GM10266 (cell line): ENCODE results near the gene GPC6.

Experiments used
- DNase-seq: peaks from one replicate; pipeline ENCODE4 v3.0.0; 2012; ENCODE audit errors: extremely low spot score
- TF ChIP-seq, protein P1 (sequence below): IDR thresholded peaks from 2 replicates; pipeline ENCODE4 v1.5.1; 2012; ENCODE audit warnings: mild to moderate bottlenecking, low read depth; ENCODE audit not compliant: control insufficient read depth, insufficient read depth; ENCODE audit errors: missing control alignments

GPC6 gene

DNA sequence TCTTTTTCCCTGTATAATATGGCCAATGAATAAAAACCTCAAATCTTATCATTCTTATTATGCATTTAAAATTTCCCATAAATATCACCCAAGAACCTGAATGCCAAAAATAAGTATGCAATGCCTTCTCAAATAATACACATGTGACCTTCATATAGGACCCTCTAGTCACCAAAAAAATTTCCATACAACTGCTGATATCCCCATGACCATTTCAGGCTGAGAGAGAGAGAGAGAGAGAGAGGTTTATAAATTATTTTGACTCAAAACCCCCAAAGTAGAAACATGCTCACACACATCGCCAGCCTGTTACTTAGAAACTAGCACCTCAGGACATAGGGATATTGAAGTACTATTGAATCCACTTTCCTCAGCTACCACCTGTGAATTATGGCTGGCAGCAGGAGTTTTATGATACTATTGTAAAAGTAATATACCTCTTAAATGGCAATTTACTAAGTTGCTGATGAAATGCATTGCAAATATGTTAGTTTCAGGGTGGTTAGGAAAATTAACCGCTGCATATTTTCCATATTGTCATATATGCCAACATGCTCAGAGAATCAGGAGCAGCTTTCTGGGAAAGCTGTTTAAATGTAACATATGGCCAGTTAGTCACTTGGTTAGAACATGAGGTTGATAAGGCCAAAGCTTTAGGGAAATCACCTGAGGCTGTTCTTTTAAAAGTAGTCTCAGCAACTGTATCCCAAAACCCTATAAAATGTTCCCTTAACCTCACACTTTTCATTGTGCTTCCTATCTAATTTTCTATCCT, 1022.0 kb downstream of the GPC6 start:
- TF ChIP-seq, protein P1, sequence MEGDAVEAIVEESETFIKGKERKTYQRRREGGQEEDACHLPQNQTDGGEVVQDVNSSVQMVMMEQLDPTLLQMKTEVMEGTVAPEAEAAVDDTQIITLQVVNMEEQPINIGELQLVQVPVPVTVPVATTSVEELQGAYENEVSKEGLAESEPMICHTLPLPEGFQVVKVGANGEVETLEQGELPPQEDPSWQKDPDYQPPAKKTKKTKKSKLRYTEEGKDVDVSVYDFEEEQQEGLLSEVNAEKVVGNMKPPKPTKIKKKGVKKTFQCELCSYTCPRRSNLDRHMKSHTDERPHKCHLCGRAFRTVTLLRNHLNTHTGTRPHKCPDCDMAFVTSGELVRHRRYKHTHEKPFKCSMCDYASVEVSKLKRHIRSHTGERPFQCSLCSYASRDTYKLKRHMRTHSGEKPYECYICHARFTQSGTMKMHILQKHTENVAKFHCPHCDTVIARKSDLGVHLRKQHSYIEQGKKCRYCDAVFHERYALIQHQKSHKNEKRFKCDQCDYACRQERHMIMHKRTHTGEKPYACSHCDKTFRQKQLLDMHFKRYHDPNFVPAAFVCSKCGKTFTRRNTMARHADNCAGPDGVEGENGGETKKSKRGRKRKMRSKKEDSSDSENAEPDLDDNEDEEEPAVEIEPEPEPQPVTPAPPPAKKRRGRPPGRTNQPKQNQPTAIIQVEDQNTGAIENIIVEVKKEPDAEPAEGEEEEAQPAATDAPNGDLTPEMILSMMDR, result no peak
- no peak for DNase-seq

DNA sequence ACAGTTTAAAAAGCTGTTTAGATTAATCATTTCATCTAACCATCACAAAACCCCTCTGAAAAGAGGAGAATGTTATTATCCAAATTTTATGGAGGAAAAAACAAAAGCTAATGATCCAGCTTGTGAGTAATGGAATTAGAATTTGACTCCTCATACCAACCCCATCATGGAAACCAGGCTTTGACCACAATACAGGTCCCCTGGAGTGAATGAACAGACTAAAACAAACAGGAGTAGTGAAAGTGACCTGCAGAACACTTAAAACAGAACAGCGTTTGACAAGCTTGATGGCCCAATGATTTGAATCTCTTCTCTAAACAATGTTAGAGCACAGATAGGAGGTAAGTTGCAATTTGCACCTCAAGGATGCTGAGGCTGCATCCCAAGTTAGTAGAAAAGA, 1022.9 kb downstream of the GPC6 start:
- no peak for DNase-seq
- TF ChIP-seq, protein P1, result no peak

DNA sequence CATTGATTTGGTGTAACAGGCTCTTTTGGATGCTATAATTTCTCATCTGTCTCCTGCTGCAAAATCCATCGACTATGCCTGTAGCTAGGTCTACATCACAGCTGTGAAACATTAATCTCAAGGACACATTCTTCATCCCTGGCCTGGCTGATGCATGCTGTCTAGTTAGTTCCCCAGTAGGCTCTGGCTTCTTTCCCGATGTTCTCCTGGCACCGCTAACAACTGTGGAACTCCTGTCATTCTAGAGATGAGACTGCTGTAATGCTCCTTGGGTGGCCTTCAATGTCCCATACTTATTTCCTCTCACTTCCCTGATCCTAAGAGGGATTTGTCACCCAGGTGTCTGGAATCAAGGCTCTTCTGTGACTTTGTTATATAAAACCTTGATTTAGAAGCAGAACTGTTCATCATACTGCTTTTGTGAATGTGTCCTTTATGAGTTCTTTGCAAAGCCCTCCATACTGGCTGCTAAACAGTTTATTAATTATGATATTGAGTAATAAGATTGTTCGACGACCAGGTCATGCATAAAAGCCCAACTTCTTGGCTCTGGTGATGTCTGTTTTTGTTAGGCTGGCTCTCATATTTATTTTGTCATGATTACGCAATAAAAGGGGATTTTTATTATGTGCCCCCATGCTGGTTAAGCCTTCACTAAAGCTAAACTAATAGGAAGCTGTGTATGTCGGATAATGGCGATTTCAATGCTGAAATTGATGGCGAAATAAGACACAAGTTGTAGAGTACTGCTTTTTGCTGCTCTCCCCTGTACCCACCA, 1025.4 kb downstream of the GPC6 start:
- no peak for DNase-seq
- TF ChIP-seq, protein P1, result no peak

DNA sequence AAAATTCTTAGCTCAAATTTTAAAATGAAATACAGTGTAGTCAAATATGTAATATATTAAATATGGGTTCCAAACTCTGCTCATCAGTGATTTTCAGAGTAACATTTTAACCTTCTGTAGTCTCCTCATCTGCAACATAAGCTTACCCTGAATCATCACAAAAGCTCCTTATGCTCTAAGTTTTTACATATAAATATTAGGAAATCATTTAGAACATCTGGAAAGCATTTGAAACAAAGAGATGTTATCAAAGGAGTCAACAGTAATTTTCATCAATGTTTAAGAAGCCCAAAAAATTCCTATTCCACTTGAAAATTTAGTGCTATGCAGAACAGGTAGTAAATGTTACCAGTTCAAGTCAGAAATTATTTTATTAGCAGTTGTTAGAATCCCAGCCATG, 1028.1 kb downstream of the GPC6 start:
- TF ChIP-seq, protein P1, result no peak
- DNase-seq, result no peak

DNA sequence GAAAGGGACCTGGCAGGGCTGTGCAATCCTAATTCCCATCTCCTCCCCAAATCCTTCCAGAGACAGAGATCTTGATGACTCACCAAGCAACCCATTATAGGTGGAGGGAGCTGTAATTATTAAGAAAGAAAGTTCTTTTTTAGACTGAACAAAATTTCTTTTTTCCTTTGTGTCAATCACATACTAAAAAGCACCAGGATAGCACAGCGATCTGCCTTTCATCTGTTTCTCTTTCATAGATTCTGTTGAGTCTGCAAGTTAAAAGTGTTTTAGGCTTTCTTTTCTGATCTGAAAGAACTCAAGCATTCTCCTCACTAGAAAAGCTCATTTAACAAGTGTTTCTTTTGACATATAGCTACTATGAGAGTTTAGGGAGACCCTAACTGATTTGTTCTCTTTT, 1030.1 kb downstream of the GPC6 start:
- DNase-seq, result no peak

DNA sequence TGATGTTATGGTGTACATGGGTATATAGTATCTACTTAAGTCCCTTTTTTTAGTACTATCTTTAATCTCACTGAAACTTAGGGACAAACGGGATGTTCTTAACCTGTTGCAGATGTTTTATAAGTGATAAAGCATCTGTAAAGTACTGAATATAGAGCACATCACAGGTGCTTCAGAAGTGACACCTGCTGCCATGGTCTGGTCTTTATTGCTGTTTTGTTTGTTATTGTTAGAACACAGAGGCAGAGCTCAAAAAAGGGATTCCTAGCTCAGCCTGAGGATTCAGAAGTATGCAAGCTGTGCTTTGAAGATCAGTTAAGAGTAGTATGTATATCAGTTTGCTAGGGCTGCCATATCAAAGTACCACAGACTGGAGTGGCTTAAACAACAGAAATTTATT, 1033.4 kb downstream of the GPC6 start:
- no peak for DNase-seq
- TF ChIP-seq, protein P1, result no peak

More for the DNA sequence above, 1030.1 kb downstream of the GPC6 start:
- TF ChIP-seq, protein P1, result no peak

DNA sequence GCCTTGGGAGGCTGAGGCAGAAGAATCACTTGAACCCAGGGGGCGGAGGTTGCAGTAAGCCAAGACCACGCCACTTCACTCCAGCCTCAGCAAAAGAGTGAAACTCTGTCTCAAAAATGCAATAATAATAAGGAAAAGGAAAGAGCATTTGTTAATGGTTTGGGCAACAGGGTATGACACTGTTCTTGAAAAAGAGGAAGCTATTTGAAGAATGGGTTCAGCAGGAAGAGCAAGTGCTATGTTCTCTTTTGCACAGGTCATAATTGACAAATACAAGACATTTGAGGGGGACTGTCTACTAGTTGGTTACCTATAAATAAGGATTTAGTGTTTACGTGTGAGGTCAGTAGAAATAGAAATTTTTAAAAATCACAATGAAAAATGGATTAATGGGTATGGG, 1034.6 kb downstream of the GPC6 start:
- TF ChIP-seq, protein P1, result no peak

More for the DNA sequence above, 1034.6 kb downstream of the GPC6 start:
- DNase-seq, result no peak
